NCI-H1694 treated with DMSO at 0.1 percent for 48 hours (cell line): ENCODE data around the gene MT1M.
"Not testable (repeated sequence)": the region's sequence is repeated elsewhere in the genome, so short reads cannot be mapped to it uniquely, and the experiment has no call there.

Experiments
- DNase-seq: peaks from one replicate; lab custom pipeline; 2025; lab: John Stamatoyannopoulos, UW

MT1M gene

GRCh38 chr16:56649820-56650219 lies 17.4 kb downstream of the MT1M start:
- DNase-seq = no peak

- no peak for DNase-seq
Measured at GRCh38 chr16:56651586-56651985, 19.1 kb downstream of the MT1M start, which contains the start of gene MT1B. TSS of gene MT1B (plus strand) at chr16:56651886. CDS start at chr16:56651954, 68 bp downstream.

- no peak for DNase-seq
Measured at GRCh38 chr16:56652600-56652999, 20.1 kb downstream of the MT1M start.

GRCh38 chr16:56653218-56653617 lies 20.8 kb downstream of the MT1M start:
- no peak for DNase-seq

GRCh38 chr16:56657555-56658326 lies 25.3 kb downstream of the MT1M start, which contains the start of gene MT1F:
TSS of gene MT1F (plus strand) at chr16:56657959. CDS start at chr16:56658059, 100 bp downstream.
- peak; percentile 52 for DNase-seq

GRCh38 chr16:56658327-56658875 lies 25.9 kb downstream of the MT1M start:
- DNase-seq = no peak

GRCh38 chr16:56662357-56663354 lies 30.2 kb downstream of the MT1M start:
- DNase-seq = no peak

- DNase-seq = no peak
Measured at GRCh38 chr16:56664506-56664905, 32.0 kb downstream of the MT1M start.

- not testable (repeated sequence) for DNase-seq
Measured at GRCh38 chr16:56665286-56666261, 33.1 kb downstream of the MT1M start.

- DNase-seq = no peak
Measured at GRCh38 chr16:56667581-56668571, 35.4 kb downstream of the MT1M start, which contains the start of gene MT1G. TSS of gene MT1G (minus strand) at chr16:56668065. CDS start at chr16:56667993, 72 bp downstream.

GRCh38 chr16:56669005-56669839 lies 36.8 kb downstream of the MT1M start, which contains the start of gene MT1H:
TSS of gene MT1H (plus strand) at chr16:56669814. CDS start at chr16:56669885, 71 bp downstream.
- DNase-seq = no peak

- DNase-seq = no peak
Measured at GRCh38 chr16:56669840-56670619, 37.6 kb downstream of the MT1M start.

GRCh38 chr16:56670620-56670934 lies 38.1 kb downstream of the MT1M start:
- no peak for DNase-seq

- not testable (repeated sequence) for DNase-seq
Measured at GRCh38 chr16:56671691-56672090, 39.2 kb downstream of the MT1M start.

- not testable (repeated sequence) for DNase-seq
Measured at GRCh38 chr16:56672171-56672570, 39.7 kb downstream of the MT1M start.

- DNase-seq = peak; percentile 2
Measured at GRCh38 chr16:56672761-56673536, 40.5 kb downstream of the MT1M start.

- DNase-seq = no peak
Measured at GRCh38 chr16:56673921-56674320, 41.5 kb downstream of the MT1M start.
